Heart left ventricle (tissue), 16 donors: ENCODE data around the gene ECT2. TPM values are rescaled to one million over a fixed set of nuclear protein-coding genes. Genes with fewer than 3 reads are reported as not detected.

ENCODE experiments used
- ATAC-seq, 4 donors: fragments of 200-7000 bp; cut with Tn5 transposase; one replicate each; pipeline ENCODE4 v1.9.1; 2020 to 2022; ENCODE audit warnings: moderate library complexity in 4 of 4, mild to moderate bottlenecking in 3 of 4, moderate number of reproducible peaks in 1 of 4
- DNase-seq, 5 donors: peaks; one replicate each; pipeline ENCODE4 v3.0.0-alpha.2; 2020
- H3K27ac ChIP-seq, 12 donors: fragments of 200-600 bp; sonication (generic) in 4 of 12; one replicate each; pipeline versions ENCODE4 v1.5.0 to v1.8.0; 2016 to 2022; ENCODE audit warnings: mild to moderate bottlenecking in 2 of 12
- H3K27me3 ChIP-seq, 9 donors: fragments of 200-600 bp; sonication (generic) in 2 of 9; one replicate each; pipeline versions ENCODE4 v1.5.1 to v1.8.0; 2016 to 2022; ENCODE audit warnings: mild to moderate bottlenecking in 3 of 9
- H3K36me3 ChIP-seq, 9 donors: fragments of 200-600 bp; sonication (generic) in 2 of 9; one replicate each; pipeline versions ENCODE4 v1.5.0 to v1.8.0; 2018 to 2022; ENCODE audit warnings: mild to moderate bottlenecking in 2 of 9
- H3K4me1 ChIP-seq, 12 donors: fragments of 200-600 bp; sonication (generic) in 4 of 12; one replicate each; pipeline versions ENCODE4 v1.5.0 to v1.8.0; 2016 to 2022; ENCODE audit warnings: mild to moderate bottlenecking in 3 of 12
- H3K4me3 ChIP-seq, 12 donors: fragments of 200-600 bp; sonication (generic) in 4 of 12; one replicate each; pipeline versions ENCODE4 v1.5.0 to v1.8.0; 2017 to 2022; ENCODE audit warnings: mild to moderate bottlenecking in 9 of 12, moderate library complexity in 4 of 12
- H3K9me3 ChIP-seq, 12 donors: fragments of 200-600 bp; sonication (generic) in 4 of 12; one replicate each; pipeline versions ENCODE4 v1.5.0 to v1.8.0; 2016 to 2022; ENCODE audit warnings: mild to moderate bottlenecking in 1 of 12
- CTCF ChIP-seq, 12 donors: fragments of 200-600 bp; sonication (generic) in 4 of 12; IDR thresholded peaks; one replicate each; pipeline versions ENCODE4 v1.5.0 to v1.8.0; 2018 to 2022; ENCODE audit warnings: antibody characterized with exemption in 12 of 12, mild to moderate bottlenecking in 5 of 12
- POLR2A ChIP-seq, 2 donors: fragments of 450-650 bp; IDR thresholded peaks; one replicate each; pipeline ENCODE4 v1.6.1; 2017; ENCODE audit warnings: antibody characterized with exemption in 2 of 2, mild to moderate bottlenecking in 2 of 2, moderate library complexity in 2 of 2
- WGBS, 4 donors: extraction: QIAGEN DNeasy Blood & Tissue Kit in 2 of 4; methylation state at CpG; one replicate each; pipeline versions ENCODE4 v1.1.5 to v1.1.7; 2013 to 2018; 5-methylcytosine and 5-hydroxymethylcytosine counted together
- intact Hi-C, 10 donors: fragments of 100-400 bp; cut with DNase I; formaldehyde crosslinking; loops; one replicate each; pipeline versions ENCODE4 v1.11.1 to v1.14.2; 2022
- polyA plus RNA-seq, 2 donors: library from polyadenylated mRNA; stranded (reverse); fragments of 200-250 nt; gene quantifications; one replicate each; pipeline ENCODE4 v1.2.3, GENCODE V29; 2013
- total RNA-seq, 9 donors: library from RNA; depleted of rRNA in 2 of 9; stranded (reverse); fragments of >200 nt in 2 of 9; fragmentation: NEBNext Ultra II Directional in 3 of 9; extraction: Animal tissue kit (Norgen Biotek cat#: 25700) in 3 of 9; gene quantifications; one replicate each; pipeline versions ENCODE4 v1.1.0 to v1.2.4, GENCODE V29; 2016 to 2023
- donor health status: ischemic (EF 13 %, LVEDD 7.1; RV severe dilation, severe dysfunction).
- donor health status: healthy with polysubstance abuse.
- donor health status: DM: no; HTN: yes; CAD: no.
- donor health status: DM: no; HTN: no; CAD: no.
- donor health status: ischemic (EF 25% LVEDD 6.9; RV normal size, moderate dysfunction).
- donor health status: ischemic (EF 25% LVEDD 5.7; RV mildly dilated, moderate dysfunction).
- donor health status: healthy.
- donor health status: DM: yes; HTN: yes; CAD: no.
- donor health status: ischemic (EF 35%, LVEDD 5.7; RV mildly dilated, moderate dysfunction).
- donor health status: nonischemic (EF 11% LVEDD 7.7; RV severe dilation, severe dysfunction).
- donor health status: DM: yes; HTN: yes; CAD: no.
- donor health status: PGD.
- donor health status: ischemic (EF 29% LVEDD 5.4; RV normal size, mild dysfunction).
- donor health status: nonischemic (EF 23%, LVEDD 6.1; RV moderate dilation, normal function).

Gene ECT2
- total and polyA plus RNA-seq, 11 donors = 1.6 to 9.1 (median 4.4) TPM

DNA sequence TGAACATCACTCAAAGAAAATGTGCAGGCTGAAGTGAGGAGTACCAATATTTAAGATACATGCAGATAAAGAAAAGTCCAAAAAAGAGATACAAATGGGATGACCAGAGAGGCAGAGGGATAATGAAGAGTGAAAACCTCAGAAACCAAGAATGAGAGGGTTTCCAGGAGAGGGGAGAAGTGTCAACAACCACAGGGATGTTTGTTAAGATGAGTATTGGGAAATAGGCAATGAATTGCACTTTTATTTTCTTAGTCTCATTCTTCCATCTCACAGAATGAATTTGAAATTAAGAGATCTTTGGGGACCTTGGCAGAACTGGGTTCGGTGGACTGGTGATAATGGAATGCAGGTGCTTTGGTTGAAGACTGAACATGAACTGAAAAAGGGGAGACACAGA, 102.5 kb downstream of the ECT2 start:
- no peak for DNase-seq
- H3K4me3 ChIP-seq = no peak overlapping the region
- no peak for TF ChIP-seq CTCF (IDR thresholded peaks at IDR 0.05)
- TF ChIP-seq POLR2A (IDR thresholded peaks at IDR 0.05) = no peak
- H3K36me3 ChIP-seq = no peaks in the 10 kb centered on the region
- no peak overlapping the region for H3K27ac ChIP-seq
- no peaks in the 10 kb centered on the region for H3K27me3 ChIP-seq
- no peaks in the 10 kb centered on the region for H3K9me3 ChIP-seq
- peaks cover 0 to 20% (median 13%) of the 10 kb centered on the region in 12 donors for H3K4me1 ChIP-seq
- ATAC-seq = no peak
- intact Hi-C loops = loop anchor here in 1 of 10 donors (10.0 kb wide), 1 partner anchor 192 kb away; no protein-coding TSS in a partner anchor
- WGBS, 4 donors = 88 to 95% (median 91%) methylated on average over 1 of the region's 1 CpG

GRCh38 chr3:172853921-172854666, 103.6 kb downstream of the ECT2 start:
- H3K9me3 ChIP-seq = no peaks in the 10 kb centered on the region
- H3K4me3 ChIP-seq = no peak overlapping the region
- no peak for ATAC-seq
- no peak for DNase-seq
- 80 to 83% (median 81%) methylated on average over 3 of the region's 3 CpGs for WGBS, 4 donors
- H3K4me1 ChIP-seq = peaks cover 0 to 24% (median 14%) of the 10 kb centered on the region in 12 donors
- TF ChIP-seq POLR2A (IDR thresholded peaks at IDR 0.05) = no peak
- no peak for TF ChIP-seq CTCF (IDR thresholded peaks at IDR 0.05)
- H3K27me3 ChIP-seq = no peaks in the 10 kb centered on the region
- no peak overlapping the region for H3K27ac ChIP-seq
- intact Hi-C loops = loop anchor here in 1 of 10 donors (10.0 kb wide), 1 partner anchor 191 kb away; no protein-coding TSS in a partner anchor
- H3K36me3 ChIP-seq = no peaks in the 10 kb centered on the region

DNA sequence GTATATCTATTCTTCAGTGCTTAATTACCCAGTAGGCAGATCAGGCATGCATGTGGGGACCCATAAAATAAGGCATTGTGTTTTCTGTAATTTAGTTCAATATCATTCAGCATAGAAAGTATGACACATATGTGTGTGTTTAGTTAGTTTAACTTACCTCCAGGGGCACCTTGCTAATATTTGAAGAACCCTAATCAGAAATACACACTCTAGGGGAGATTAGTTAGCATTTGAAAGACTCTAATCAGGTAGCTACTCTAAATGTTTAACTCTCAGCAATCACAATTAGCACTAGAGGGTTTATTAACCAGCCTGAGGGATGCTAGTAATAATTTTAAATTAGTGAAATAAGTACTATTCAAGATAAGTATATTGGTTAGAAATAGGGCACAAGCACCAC, 104.5 kb downstream of the ECT2 start:
- Histone ChIP-seq H3K27ac (no peak overlapping the region), H3K4me3 (no peak overlapping the region), H3K9me3 (no peaks in the 10 kb centered on the region), H3K4me1 (peaks cover 0 to 24% (median 14%) of the 10 kb centered on the region in 12 donors), H3K27me3 (no peaks in the 10 kb centered on the region), H3K36me3 (no peaks in the 10 kb centered on the region)
- TF ChIP-seq CTCF (IDR thresholded peaks at IDR 0.05) = no peak
- no peak for TF ChIP-seq POLR2A (IDR thresholded peaks at IDR 0.05)
- DNase-seq = no peak
- intact Hi-C loops = loop anchor here in 1 of 10 donors (10.0 kb wide), 1 partner anchor 190 kb away; no protein-coding TSS in a partner anchor
- ATAC-seq = no peak

GRCh38 chr3:172856795-172857742, 106.5 kb downstream of the ECT2 start:
- peak; percentile 45 to 71 (median 59) for DNase-seq
- Histone ChIP-seq H3K4me1 (peaks cover 0 to 24% (median 14%) of the 10 kb centered on the region in 12 donors), H3K4me3 (no peak overlapping the region), H3K9me3 (no peaks in the 10 kb centered on the region), H3K36me3 (no peaks in the 10 kb centered on the region), H3K27ac (peak overlapping the region in 10 of 12 donors; percentile 11 to 74 (median 58)), H3K27me3 (no peaks in the 10 kb centered on the region)
- no peak for TF ChIP-seq POLR2A (IDR thresholded peaks at IDR 0.05)
- no peak for TF ChIP-seq CTCF (IDR thresholded peaks at IDR 0.05)
- 12 to 21% (median 18%) methylated on average over 4 of the region's 4 CpGs for WGBS, 4 donors
- peak; percentile 97 to 99 (median 98) for ATAC-seq
- intact Hi-C loops = loop anchor here in 1 of 10 donors (10.0 kb wide), 1 partner anchor 188 kb away; no protein-coding TSS in a partner anchor
